Measurements from ENCODE around the gene SPATA1.

The SPATA1 gene

DNA sequence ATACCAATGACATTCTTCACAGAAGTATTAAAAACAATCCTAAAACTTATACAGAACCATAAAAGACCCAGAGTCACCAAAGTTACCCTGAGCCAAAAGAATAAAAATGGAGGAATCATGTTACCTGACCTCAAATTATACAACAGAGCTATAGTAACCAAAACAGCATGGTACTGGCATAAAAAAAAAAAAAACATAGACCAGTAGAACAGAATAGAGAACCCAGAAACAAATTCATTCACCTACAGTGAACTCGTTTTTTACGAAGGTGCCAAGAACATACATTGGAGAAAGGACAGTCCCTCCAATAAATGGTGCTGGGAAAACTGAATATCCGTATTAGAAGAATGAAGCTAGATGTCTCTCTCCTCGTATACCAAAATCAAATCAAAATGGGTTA is 2.8 kb downstream of the SPATA1 start:
- Histone ChIP-seq H3K4me3 (ENCODE audit: low read depth, low read length) (no peak overlapping the region), H3K36me3 (ENCODE audit: insufficient read depth, low read length) (peaks cover 9% of the 10 kb centered on the region; the same call in 1 of the 2 replicates), H3K4me1 (ENCODE audit: control insufficient read depth, insufficient read depth, low read length, unreplicated experiment) (peaks cover 6% of the 10 kb centered on the region), H3K79me2 (ENCODE audit: control insufficient read depth, insufficient read depth, low read length, unreplicated experiment) (peaks cover 30% of the 10 kb centered on the region), H2AFZ (ENCODE audit: low read length, unreplicated experiment) (no peak overlapping the region), H3K27me3 (ENCODE audit: insufficient read depth, low read length) (no peaks in the 10 kb centered on the region), H3K27ac (ENCODE audit: low read depth, low read length) (no peak overlapping the region)

DNA sequence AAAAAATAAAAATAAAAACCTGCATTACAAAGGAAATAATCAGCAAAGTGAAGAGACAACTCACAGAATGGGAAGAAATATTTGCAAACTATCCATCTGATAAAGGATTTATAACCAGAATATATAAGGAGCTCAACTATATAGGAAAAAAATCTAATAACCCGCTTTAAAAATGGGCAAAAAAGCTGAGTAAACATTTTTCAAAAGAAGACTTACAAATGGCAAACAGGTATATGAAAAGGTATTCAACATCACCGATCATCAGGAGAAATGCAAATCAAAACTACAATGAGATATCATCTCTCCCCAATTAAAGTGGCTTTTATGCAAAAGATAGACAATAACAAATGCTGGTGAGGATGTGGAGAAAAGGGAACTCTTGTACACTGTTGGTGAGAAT is 4.0 kb downstream of the SPATA1 start:
- H3K4me1 ChIP-seq (ENCODE audit: control insufficient read depth, insufficient read depth, low read length, unreplicated experiment) = peaks cover 3% of the 10 kb centered on the region
- H3K36me3 ChIP-seq (ENCODE audit: insufficient read depth, low read length) = peaks cover 9% of the 10 kb centered on the region; the same call in 1 of the 2 replicates
- H3K27me3 ChIP-seq (ENCODE audit: insufficient read depth, low read length) = no peaks in the 10 kb centered on the region
- H3K27ac ChIP-seq (ENCODE audit: low read depth, low read length) = no peak overlapping the region
- H3K79me2 ChIP-seq (ENCODE audit: control insufficient read depth, insufficient read depth, low read length, unreplicated experiment) = peaks cover 18% of the 10 kb centered on the region
- H3K4me3 ChIP-seq (ENCODE audit: low read depth, low read length) = no peak overlapping the region
- no peak overlapping the region for H2AFZ ChIP-seq (ENCODE audit: low read length, unreplicated experiment)

DNA sequence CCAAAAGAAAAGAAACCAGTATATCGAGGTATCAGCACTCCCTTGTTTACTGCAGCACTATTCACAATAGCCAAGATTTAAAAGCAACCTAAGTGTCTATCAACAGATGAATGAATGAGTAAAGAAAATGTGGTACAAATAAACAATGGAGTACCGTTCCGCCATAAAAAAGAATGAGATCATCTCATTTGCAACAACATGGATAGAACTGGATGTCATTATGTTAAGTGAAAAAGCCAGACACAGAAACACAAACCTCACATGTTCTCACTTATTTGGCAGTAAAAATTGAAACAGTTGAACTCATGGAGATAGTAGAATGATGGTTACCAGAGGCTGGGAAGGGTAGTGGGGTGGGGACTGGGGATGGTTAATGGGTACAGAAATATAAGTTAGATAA is 4.5 kb downstream of the SPATA1 start:
- no peak overlapping the region for H3K4me3 ChIP-seq (ENCODE audit: low read depth, low read length)
- H3K27ac ChIP-seq (ENCODE audit: low read depth, low read length) = no peak overlapping the region
- no peak overlapping the region for H2AFZ ChIP-seq (ENCODE audit: low read length, unreplicated experiment)
- H3K79me2 ChIP-seq (ENCODE audit: control insufficient read depth, insufficient read depth, low read length, unreplicated experiment) = peaks cover 13% of the 10 kb centered on the region
- H3K4me1 ChIP-seq (ENCODE audit: control insufficient read depth, insufficient read depth, low read length, unreplicated experiment) = peaks cover 3% of the 10 kb centered on the region
- H3K36me3 ChIP-seq (ENCODE audit: insufficient read depth, low read length) = peaks cover 9% of the 10 kb centered on the region; the same call in 1 of the 2 replicates
- no peaks in the 10 kb centered on the region for H3K27me3 ChIP-seq (ENCODE audit: insufficient read depth, low read length)

- Histone ChIP-seq H3K36me3 (ENCODE audit: insufficient read depth, low read length) (0 out of 2 replicates have a peak, but pooled peaks cover 6% of the 10 kb centered on the region), H3K27ac (ENCODE audit: low read depth, low read length) (no peak overlapping the region), H3K79me2 (ENCODE audit: control insufficient read depth, insufficient read depth, low read length, unreplicated experiment) (no peaks in the 10 kb centered on the region), H3K4me1 (ENCODE audit: control insufficient read depth, insufficient read depth, low read length, unreplicated experiment) (no peaks in the 10 kb centered on the region), H2AFZ (ENCODE audit: low read length, unreplicated experiment) (no peak overlapping the region), H3K27me3 (ENCODE audit: insufficient read depth, low read length) (no peaks in the 10 kb centered on the region), H3K4me3 (ENCODE audit: low read depth, low read length) (no peak overlapping the region)
These were observed 18.4 kb downstream of the SPATA1 start for GRCh38 chr1:84524590-84524989.

GRCh38 chr1:84525779-84526178 is 19.6 kb downstream of the SPATA1 start:
- H3K36me3 ChIP-seq (ENCODE audit: insufficient read depth, low read length) = peaks cover 8% of the 10 kb centered on the region; the same call in 1 of the 2 replicates
- H3K4me3 ChIP-seq (ENCODE audit: low read depth, low read length) = no peak overlapping the region
- no peak overlapping the region for H2AFZ ChIP-seq (ENCODE audit: low read length, unreplicated experiment)
- H3K27ac ChIP-seq (ENCODE audit: low read depth, low read length) = no peak overlapping the region
- no peaks in the 10 kb centered on the region for H3K27me3 ChIP-seq (ENCODE audit: insufficient read depth, low read length)
- no peaks in the 10 kb centered on the region for H3K4me1 ChIP-seq (ENCODE audit: control insufficient read depth, insufficient read depth, low read length, unreplicated experiment)
- H3K79me2 ChIP-seq (ENCODE audit: control insufficient read depth, insufficient read depth, low read length, unreplicated experiment) = no peaks in the 10 kb centered on the region

DNA sequence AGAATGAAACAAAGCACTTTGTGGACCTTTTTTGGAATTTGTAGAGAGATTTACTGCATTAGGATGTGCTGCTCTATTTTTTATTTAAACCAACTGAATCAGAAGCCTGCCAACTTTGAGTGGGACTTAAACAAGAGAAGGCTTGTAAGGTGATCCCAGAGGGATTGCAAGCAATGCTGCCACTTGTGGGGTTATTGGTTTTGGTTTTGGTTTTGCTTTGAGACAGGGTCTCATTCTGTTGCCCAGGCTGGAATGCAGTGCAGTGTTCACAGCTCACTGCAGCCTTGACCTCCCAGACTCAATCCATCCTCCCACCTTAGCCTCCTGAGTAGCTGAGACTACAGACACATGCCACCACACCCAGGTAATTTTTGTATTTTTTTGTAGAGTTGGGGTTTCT is 32.4 kb downstream of the SPATA1 start:
- no peak overlapping the region for H2AFZ ChIP-seq (ENCODE audit: low read length, unreplicated experiment)
- peaks cover 4% of the 10 kb centered on the region for H3K4me1 ChIP-seq (ENCODE audit: control insufficient read depth, insufficient read depth, low read length, unreplicated experiment)
- H3K27ac ChIP-seq (ENCODE audit: low read depth, low read length) = no peak overlapping the region
- H3K4me3 ChIP-seq (ENCODE audit: low read depth, low read length) = no peak overlapping the region
- no peaks in the 10 kb centered on the region for H3K27me3 ChIP-seq (ENCODE audit: insufficient read depth, low read length)
- H3K79me2 ChIP-seq (ENCODE audit: control insufficient read depth, insufficient read depth, low read length, unreplicated experiment) = no peaks in the 10 kb centered on the region
- H3K36me3 ChIP-seq (ENCODE audit: insufficient read depth, low read length) = peaks cover 10% of the 10 kb centered on the region

- Histone ChIP-seq H3K4me3 (ENCODE audit: low read depth, low read length) (no peak overlapping the region), H3K27me3 (ENCODE audit: insufficient read depth, low read length) (no peaks in the 10 kb centered on the region), H3K27ac (ENCODE audit: low read depth, low read length) (no peak overlapping the region), H3K4me1 (ENCODE audit: control insufficient read depth, insufficient read depth, low read length, unreplicated experiment) (peaks cover 4% of the 10 kb centered on the region), H3K79me2 (ENCODE audit: control insufficient read depth, insufficient read depth, low read length, unreplicated experiment) (no peaks in the 10 kb centered on the region), H3K36me3 (ENCODE audit: insufficient read depth, low read length) (peaks cover 10% of the 10 kb centered on the region), H2AFZ (ENCODE audit: low read length, unreplicated experiment) (no peak overlapping the region)
These were observed 33.8 kb downstream of the SPATA1 start for GRCh38 chr1:84539972-84540371.

GRCh38 chr1:84540759-84541158 is 34.6 kb downstream of the SPATA1 start:
- Histone ChIP-seq H3K79me2 (ENCODE audit: control insufficient read depth, insufficient read depth, low read length, unreplicated experiment) (no peaks in the 10 kb centered on the region), H3K4me1 (ENCODE audit: control insufficient read depth, insufficient read depth, low read length, unreplicated experiment) (peaks cover 4% of the 10 kb centered on the region), H3K36me3 (ENCODE audit: insufficient read depth, low read length) (peaks cover 10% of the 10 kb centered on the region), H3K27me3 (ENCODE audit: insufficient read depth, low read length) (no peaks in the 10 kb centered on the region), H3K27ac (ENCODE audit: low read depth, low read length) (no peak overlapping the region; the same call in 1 of the 2 replicates), H2AFZ (ENCODE audit: low read length, unreplicated experiment) (peak overlapping the region; percentile 9), H3K4me3 (ENCODE audit: low read depth, low read length) (peak overlapping the region; percentile 47; the same call in 1 of the 2 replicates)

GRCh38 chr1:84541679-84542078 is 35.5 kb downstream of the SPATA1 start:
- no peaks in the 10 kb centered on the region for H3K79me2 ChIP-seq (ENCODE audit: control insufficient read depth, insufficient read depth, low read length, unreplicated experiment)
- H3K4me3 ChIP-seq (ENCODE audit: low read depth, low read length) = no peak overlapping the region
- H3K4me1 ChIP-seq (ENCODE audit: control insufficient read depth, insufficient read depth, low read length, unreplicated experiment) = peaks cover 4% of the 10 kb centered on the region
- H3K27ac ChIP-seq (ENCODE audit: low read depth, low read length) = no peak overlapping the region
- H3K27me3 ChIP-seq (ENCODE audit: insufficient read depth, low read length) = no peaks in the 10 kb centered on the region
- H3K36me3 ChIP-seq (ENCODE audit: insufficient read depth, low read length) = peaks cover 10% of the 10 kb centered on the region
- H2AFZ ChIP-seq (ENCODE audit: low read length, unreplicated experiment) = no peak overlapping the region

GRCh38 chr1:84550826-84551225 is 44.6 kb downstream of the SPATA1 start:
- H3K27ac ChIP-seq (ENCODE audit: low read depth, low read length) = no peak overlapping the region
- no peaks in the 10 kb centered on the region for H3K79me2 ChIP-seq (ENCODE audit: control insufficient read depth, insufficient read depth, low read length, unreplicated experiment)
- peaks cover 3% of the 10 kb centered on the region; the same call in 1 of the 2 replicates for H3K36me3 ChIP-seq (ENCODE audit: insufficient read depth, low read length)
- H2AFZ ChIP-seq (ENCODE audit: low read length, unreplicated experiment) = no peak overlapping the region
- H3K4me3 ChIP-seq (ENCODE audit: low read depth, low read length) = no peak overlapping the region
- H3K4me1 ChIP-seq (ENCODE audit: control insufficient read depth, insufficient read depth, low read length, unreplicated experiment) = no peaks in the 10 kb centered on the region
- no peaks in the 10 kb centered on the region for H3K27me3 ChIP-seq (ENCODE audit: insufficient read depth, low read length)

- H3K27ac ChIP-seq (ENCODE audit: low read depth, low read length) = no peak overlapping the region
- H3K27me3 ChIP-seq (ENCODE audit: insufficient read depth, low read length) = no peaks in the 10 kb centered on the region
- peaks cover 26% of the 10 kb centered on the region; the same call in 1 of the 2 replicates for H3K36me3 ChIP-seq (ENCODE audit: insufficient read depth, low read length)
- H3K4me1 ChIP-seq (ENCODE audit: control insufficient read depth, insufficient read depth, low read length, unreplicated experiment) = peaks cover 30% of the 10 kb centered on the region
- no peak overlapping the region for H2AFZ ChIP-seq (ENCODE audit: low read length, unreplicated experiment)
- H3K4me3 ChIP-seq (ENCODE audit: low read depth, low read length) = no peak overlapping the region
- peaks cover 40% of the 10 kb centered on the region for H3K79me2 ChIP-seq (ENCODE audit: control insufficient read depth, insufficient read depth, low read length, unreplicated experiment)
These were observed 63.0 kb downstream of the SPATA1 start for GRCh38 chr1:84569216-84569615.
